DMS 273 treated with DMSO at 0.1 percent for 48 hours (cell line): ENCODE data around the gene SBNO1.
"Not testable (repeated sequence)": the region's sequence is repeated elsewhere in the genome, so short reads cannot be mapped to it uniquely, and the experiment has no call there.

ENCODE experiments used
- DNase-seq: peaks from one replicate; lab custom pipeline; 2025; lab: John Stamatoyannopoulos, UW

SBNO1 gene

DNA sequence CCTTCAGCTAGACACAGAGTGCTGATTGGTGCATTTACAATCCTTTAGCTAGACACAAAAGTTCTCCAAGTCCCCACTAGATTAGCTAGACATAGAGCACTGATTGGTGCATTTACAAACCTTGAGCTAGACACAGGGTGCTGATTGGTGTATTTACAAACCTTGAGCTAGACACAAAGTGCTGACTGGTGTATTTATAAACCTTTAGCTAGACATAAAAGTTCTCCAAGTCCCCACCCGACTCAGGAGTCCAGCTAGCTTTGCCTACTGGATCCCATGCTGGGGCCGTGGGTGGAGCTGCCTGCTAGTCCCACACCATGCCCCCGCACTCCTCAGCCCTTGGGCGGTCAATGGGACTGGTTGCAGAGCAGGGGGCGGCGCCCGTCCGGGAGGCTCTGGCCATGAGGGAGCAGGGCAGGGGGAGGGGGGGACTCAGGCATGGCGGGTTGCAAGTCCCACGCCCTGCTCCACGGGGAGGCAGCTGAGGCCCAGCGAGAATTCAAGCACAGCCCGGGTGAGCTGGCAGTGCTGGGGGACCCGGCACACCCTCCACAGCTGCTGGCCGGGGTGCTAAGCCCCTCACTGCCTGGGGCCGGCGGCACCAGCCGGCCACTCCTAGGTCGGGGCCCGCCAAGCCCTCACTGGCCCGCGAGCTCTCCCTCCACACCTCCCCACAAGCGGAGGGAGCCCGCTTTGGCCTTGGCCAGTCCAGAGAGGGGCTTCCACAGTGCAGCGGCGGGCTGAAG is 115.5 kb downstream of the SBNO1 start:
- not testable (repeated sequence) for DNase-seq

DNA sequence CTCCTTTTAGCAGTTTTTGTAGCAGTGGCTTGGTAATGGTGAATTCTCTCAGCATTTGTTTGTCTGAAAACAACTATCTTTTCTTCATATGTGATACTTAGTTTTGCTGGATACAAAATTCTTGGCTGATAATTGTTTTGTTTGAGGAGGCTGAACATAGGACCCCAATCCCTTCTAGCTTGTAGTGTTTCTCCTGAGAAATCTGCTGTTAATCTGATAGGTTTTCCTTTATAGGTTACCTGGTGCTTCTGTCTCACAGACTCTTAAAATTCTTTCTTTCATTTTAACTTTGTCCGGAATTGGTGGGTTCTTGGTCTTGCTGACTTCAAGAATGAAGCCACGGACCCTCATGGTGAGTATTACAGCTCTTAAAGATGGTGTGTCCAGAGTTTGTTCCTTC is 116.5 kb downstream of the SBNO1 start:
- not testable (repeated sequence) for DNase-seq

DNA sequence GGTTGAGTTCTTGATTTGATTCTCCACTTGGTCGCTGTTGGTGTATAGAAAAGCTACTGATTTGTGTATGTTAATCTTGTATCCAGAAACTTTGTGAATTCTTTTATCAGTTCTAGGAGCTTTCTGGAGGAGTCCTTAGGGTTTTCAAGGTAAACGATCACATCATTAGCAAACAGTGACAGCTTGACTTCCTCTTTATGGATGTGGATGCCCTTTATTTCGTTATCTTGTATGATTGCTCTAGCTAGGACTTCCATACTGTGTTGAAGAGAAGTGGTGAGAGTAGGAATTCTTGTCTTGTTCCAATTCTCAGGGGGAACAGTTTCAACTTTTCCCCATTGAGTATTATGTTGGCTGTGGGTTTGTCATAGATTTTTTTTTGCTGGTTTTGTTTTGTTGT is 119.0 kb downstream of the SBNO1 start:
- DNase-seq: no peak

DNA sequence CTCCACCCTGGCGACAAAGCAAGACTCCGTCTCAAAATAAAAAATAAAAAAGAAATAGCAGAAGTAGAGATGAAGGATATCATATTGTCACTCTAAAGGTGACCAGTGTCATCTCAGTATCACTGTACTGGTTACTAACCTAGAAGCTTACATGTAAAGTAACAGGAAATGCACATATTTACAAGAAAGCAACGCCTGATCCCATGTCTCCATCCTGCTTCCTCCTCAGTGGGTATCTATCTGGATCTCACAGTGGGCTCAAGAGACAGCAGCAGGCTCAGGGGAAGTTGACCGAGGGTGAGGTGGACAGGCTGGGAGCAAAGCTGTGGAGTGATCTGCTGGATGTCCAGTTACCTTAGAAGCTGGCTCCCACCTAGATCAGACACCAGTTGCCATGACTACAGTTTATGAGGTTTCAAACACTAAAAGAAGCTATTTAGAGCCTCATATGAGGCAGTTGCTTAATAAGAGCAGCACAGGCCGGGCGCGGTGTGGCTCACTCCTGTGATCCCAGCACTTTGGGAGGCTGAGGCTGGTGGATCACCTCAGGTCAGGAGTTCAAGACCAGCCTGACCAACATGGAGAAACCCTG is 120.9 kb downstream of the SBNO1 start:
- no peak for DNase-seq

DNA sequence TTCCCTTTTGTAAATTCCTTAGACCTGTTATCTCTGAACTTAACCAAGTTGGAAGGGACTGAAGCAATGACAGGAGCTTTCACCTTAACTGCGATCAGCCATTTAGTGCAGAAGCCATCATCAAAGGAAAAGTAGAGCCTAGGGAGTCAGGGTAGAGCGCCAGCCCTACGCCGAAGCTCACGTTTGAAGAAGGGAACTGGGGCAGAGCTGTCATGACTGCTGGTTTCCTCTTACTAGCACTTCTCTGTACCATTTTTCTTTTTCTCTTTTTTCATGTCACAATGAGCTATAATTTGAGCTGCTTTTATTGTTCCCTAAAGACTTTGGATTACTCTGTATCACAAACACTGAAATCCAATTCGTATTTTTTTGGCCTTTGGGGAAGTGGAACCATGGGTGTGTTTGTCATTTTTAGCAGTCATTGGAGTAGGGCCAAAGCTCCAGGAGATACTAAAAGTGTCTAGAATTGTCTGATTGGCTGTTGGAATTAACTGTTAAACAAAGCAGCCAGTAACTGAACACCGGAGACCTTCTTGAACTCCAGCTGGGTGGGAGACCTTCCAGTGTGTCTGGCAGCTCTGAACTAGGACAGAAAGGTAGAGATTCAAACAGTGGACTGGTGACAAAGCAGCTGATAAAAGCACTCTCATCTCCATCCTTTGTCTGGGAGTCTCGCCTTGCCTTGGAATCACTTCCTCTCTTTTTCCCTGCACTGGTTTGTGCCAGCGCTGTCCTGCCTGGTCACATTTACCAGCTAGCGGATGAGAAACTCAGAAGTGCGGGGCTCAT is 122.3 kb downstream of the SBNO1 start:
- DNase-seq: no peak
